ENCODE measurements around the gene MCOLN2. TPM values are rescaled to one million over a fixed set of nuclear protein-coding genes. Genes with fewer than 3 reads are reported as not detected.

The MCOLN2 gene
- polyA plus RNA-seq, 1 of the 3 experiments (the other 2 are of a cell fraction), result not detected

- Histone ChIP-seq H3K4me2 (no peak overlapping the region), H3K27me3 (ENCODE audit: insufficient read depth) (peaks cover 5% of the 10 kb centered on the region; the same call in 1 of the 2 replicates), H3K9ac (no peak overlapping the region), H3K79me2 (ENCODE audit: insufficient read depth) (no peaks in the 10 kb centered on the region), H3K4me3 (ENCODE audit: low read depth in 2 of 2, low read length in 1 of 2) (no peak overlapping the region), H3K9me3 (no peaks in the 10 kb centered on the region), H2AFZ (ENCODE audit: low read depth) (no peak overlapping the region), H3K27ac (ENCODE audit: low read depth in 2 of 2, low read length in 1 of 2) (no peak overlapping the region), H3K4me1 (ENCODE audit: control insufficient read depth in 1 of 2, insufficient read depth in 2 of 2, low read depth in 1 of 2, low read length in 1 of 2) (no peaks in the 10 kb centered on the region), H3F3A (replicated peaks; ENCODE audit: insufficient read depth) (no peaks in the 10 kb centered on the region), H3K36me3 (replicated peaks in 1 of 2; ENCODE audit: control insufficient read depth in 1 of 2, insufficient read depth in 2 of 2, low read length in 1 of 2) (no peaks in the 10 kb centered on the region), H3K9me2 (no peaks in the 10 kb centered on the region), H4K20me1 (ENCODE audit: insufficient read depth) (no peaks in the 10 kb centered on the region)
- TF ChIP-seq NFIC (IDR thresholded peaks at IDR 0.05; ENCODE audit: borderline replicate concordance), result no peak
- no peak for TF ChIP-seq CTCF (IDR thresholded peaks at IDR 0.05)
- no peak for TF ChIP-seq EP300 (IDR thresholded peaks at IDR 0.05; ENCODE audit: borderline replicate concordance in 1 of 2, low read depth in 1 of 2, low read length in 1 of 2)
- TF ChIP-seq TEAD4 (IDR thresholded peaks at IDR 0.05; ENCODE audit: borderline replicate concordance, insufficient read depth), result no peak
- no peak for TF ChIP-seq TCF12 (IDR thresholded peaks at IDR 0.05)
- TF ChIP-seq MAX (IDR thresholded peaks at IDR 0.05; ENCODE audit: low read depth), result no peak
- no peak for TF ChIP-seq FOSL2 (IDR thresholded peaks at IDR 0.05; ENCODE audit: borderline replicate concordance, low read depth)
- no peak for TF ChIP-seq RXRA (IDR thresholded peaks at IDR 0.05; ENCODE audit: borderline replicate concordance, low read depth)
- no peak for TF ChIP-seq POLR2AphosphoS5 (IDR thresholded peaks at IDR 0.05; ENCODE audit: low read depth, low read length)
- TF ChIP-seq IRF3 (IDR thresholded peaks at IDR 0.05; ENCODE audit: low read depth, low read length), result no peak
- TF ChIP-seq NRF1 (IDR thresholded peaks at IDR 0.05; ENCODE audit: low read depth, low read length), result no peak
- DNase-seq, result no peak
- ChIA-PET POLR2A (no interaction called here), CTCF (interaction anchor here (3.1 kb wide), 1 partner anchor 78 kb away, joined by 11 read pairs; no protein-coding TSS in a partner anchor)
Observed at GRCh38 chr1:85022700-85023099, 25.8 kb upstream of the MCOLN2 start.

GRCh38 chr1:85019994-85020393 lies 23.1 kb upstream of the MCOLN2 start:
- Histone ChIP-seq H3K79me2 (ENCODE audit: insufficient read depth) (no peaks in the 10 kb centered on the region), H4K20me1 (ENCODE audit: insufficient read depth) (no peaks in the 10 kb centered on the region), H3K4me3 (ENCODE audit: low read depth in 2 of 2, low read length in 1 of 2) (no peak overlapping the region), H3K9me2 (no peaks in the 10 kb centered on the region), H3K9ac (no peak overlapping the region), H3K27me3 (ENCODE audit: insufficient read depth) (peaks cover 8% of the 10 kb centered on the region; the same call in 1 of the 2 replicates), H3K4me1 (ENCODE audit: control insufficient read depth in 1 of 2, insufficient read depth in 2 of 2, low read depth in 1 of 2, low read length in 1 of 2) (no peaks in the 10 kb centered on the region), H3K9me3 (no peaks in the 10 kb centered on the region), H3K36me3 (replicated peaks in 1 of 2; ENCODE audit: control insufficient read depth in 1 of 2, insufficient read depth in 2 of 2, low read length in 1 of 2) (no peaks in the 10 kb centered on the region), H3K27ac (ENCODE audit: low read depth in 2 of 2, low read length in 1 of 2) (no peak overlapping the region), H3F3A (replicated peaks; ENCODE audit: insufficient read depth) (no peaks in the 10 kb centered on the region), H2AFZ (ENCODE audit: low read depth) (no peak overlapping the region), H3K4me2 (no peak overlapping the region)
- TF ChIP-seq CHD2 (IDR thresholded peaks at IDR 0.05; ENCODE audit: low read length, partially characterized antibody) (no peak), EZH2phosphoT487 (IDR thresholded peaks at IDR 0.05; ENCODE audit: borderline replicate concordance, low read depth) (no peak), POLR2AphosphoS5 (IDR thresholded peaks at IDR 0.05; ENCODE audit: low read depth, low read length) (no peak), EP300 (IDR thresholded peaks at IDR 0.05; ENCODE audit: borderline replicate concordance in 1 of 2, low read depth in 1 of 2, low read length in 1 of 2) (no peak), IRF3 (IDR thresholded peaks at IDR 0.05; ENCODE audit: low read depth, low read length) (no peak), ZBTB33 (IDR thresholded peaks at IDR 0.05; ENCODE audit: borderline replicate concordance, low read depth) (no peak), RFX5 (IDR thresholded peaks at IDR 0.05; ENCODE audit: low read length) (no peak), FOSL2 (IDR thresholded peaks at IDR 0.05; ENCODE audit: borderline replicate concordance, low read depth) (no peak), GATA2 (CRISPR knock-in tag; IDR thresholded peaks at IDR 0.05) (no peak), TEAD4 (IDR thresholded peaks at IDR 0.05; ENCODE audit: borderline replicate concordance, insufficient read depth) (no peak), RCOR1 (IDR thresholded peaks at IDR 0.05; ENCODE audit: low read length) (no peak)
- POLR2A ChIA-PET, result no interaction called here
- CTCF ChIA-PET, result interaction anchor here (3.1 kb wide), 1 partner anchor 75 kb away, joined by 11 read pairs; no protein-coding TSS in a partner anchor
- DNase-seq, result no peak
- 10% methylated on average over 4 of the region's 4 CpGs for WGBS (ENCODE audit: low lambda C conversion rate)
